ENCODE data around the gene SIGLEC8. TPM values are rescaled to one million over a fixed set of nuclear protein-coding genes. Genes with fewer than 3 reads are reported as not detected.
"Not testable (repeated sequence)": the region's sequence is repeated elsewhere in the genome, so short reads cannot be mapped to it uniquely, and the experiment has no call there.

The SIGLEC8 gene
- total RNA-seq, 1 donor from 2014 or later, result not detected

- H3K4me1 ChIP-seq, result no peaks in the 10 kb centered on the region
- H3K27ac ChIP-seq, result no peak overlapping the region
- H3K9me3 ChIP-seq, result no peaks in the 10 kb centered on the region
- H3K27me3 ChIP-seq, result no peaks in the 10 kb centered on the region
- no peak overlapping the region for H3K4me3 ChIP-seq
- H3K36me3 ChIP-seq, result no peaks in the 10 kb centered on the region
- TF ChIP-seq CTCF (IDR thresholded peaks at IDR 0.05) (no peak), POLR2A (IDR thresholded peaks at IDR 0.05) (no peak), POLR2AphosphoS5 (IDR thresholded peaks at IDR 0.05; ENCODE audit: insufficient read depth in 1 of 2, low read depth in 1 of 2) (no peak)
- intact Hi-C loops (cut with DNase I), result loop anchor here (5.0 kb wide), 1 partner anchor 196 kb away; no protein-coding TSS in a partner anchor
- DNase-seq (ENCODE audit: extremely low spot score in 2 of 2), result no peak
Measured at GRCh38 chr19:51466723-51467122, 8.5 kb upstream of the SIGLEC8 start.

- intact Hi-C loops (cut with DNase I); H3K27ac ChIP-seq; DNase-seq (ENCODE audit: extremely low spot score in 2 of 2); H3K4me1 ChIP-seq; H3K4me3 ChIP-seq; H3K9me3 ChIP-seq; H3K27me3 ChIP-seq; H3K36me3 ChIP-seq: not testable (repeated sequence)
Measured at GRCh38 chr19:51463976-51464581, 5.8 kb upstream of the SIGLEC8 start.

- Histone ChIP-seq H3K27me3 (no peaks in the 10 kb centered on the region), H3K4me3 (no peak overlapping the region), H3K9me3 (no peaks in the 10 kb centered on the region), H3K36me3 (no peaks in the 10 kb centered on the region), H3K4me1 (no peaks in the 10 kb centered on the region), H3K27ac (no peak overlapping the region)
- intact Hi-C loops (cut with DNase I), result no loop called here
- DNase-seq (ENCODE audit: extremely low spot score in 2 of 2), result no peak
- TF ChIP-seq CTCF (IDR thresholded peaks at IDR 0.05) (no peak), POLR2A (IDR thresholded peaks at IDR 0.05) (no peak), POLR2AphosphoS5 (IDR thresholded peaks at IDR 0.05; ENCODE audit: insufficient read depth in 1 of 2, low read depth in 1 of 2) (no peak)
Measured at GRCh38 chr19:51462681-51463080, 4.4 kb upstream of the SIGLEC8 start.

- intact Hi-C loops (cut with DNase I), result no loop called here
Measured at GRCh38 chr19:51462276-51462675, 4.0 kb upstream of the SIGLEC8 start.

GRCh38 chr19:51461723-51462161, 3.5 kb upstream of the SIGLEC8 start:
- intact Hi-C loops (cut with DNase I), result no loop called here
- no peak for DNase-seq (ENCODE audit: extremely low spot score in 2 of 2)
- Histone ChIP-seq H3K36me3 (no peaks in the 10 kb centered on the region), H3K27ac (no peak overlapping the region), H3K27me3 (no peaks in the 10 kb centered on the region), H3K4me1 (no peaks in the 10 kb centered on the region), H3K4me3 (no peak overlapping the region), H3K9me3 (no peaks in the 10 kb centered on the region)
- TF ChIP-seq POLR2A (IDR thresholded peaks at IDR 0.05) (no peak), CTCF (IDR thresholded peaks at IDR 0.05) (no peak), POLR2AphosphoS5 (IDR thresholded peaks at IDR 0.05; ENCODE audit: insufficient read depth in 1 of 2, low read depth in 1 of 2) (no peak)

More at GRCh38 chr19:51462276-51462675, 4.0 kb upstream of the SIGLEC8 start:
- no peak for DNase-seq (ENCODE audit: extremely low spot score in 2 of 2)
- no peaks in the 10 kb centered on the region for H3K36me3 ChIP-seq
- TF ChIP-seq CTCF (IDR thresholded peaks at IDR 0.05) (no peak), POLR2AphosphoS5 (IDR thresholded peaks at IDR 0.05; ENCODE audit: insufficient read depth in 1 of 2, low read depth in 1 of 2) (no peak), POLR2A (IDR thresholded peaks at IDR 0.05) (no peak)
- H3K4me3 ChIP-seq, result no peak overlapping the region
- no peaks in the 10 kb centered on the region for H3K9me3 ChIP-seq
- H3K27ac ChIP-seq, result no peak overlapping the region
- no peaks in the 10 kb centered on the region for H3K27me3 ChIP-seq
- H3K4me1 ChIP-seq, result no peaks in the 10 kb centered on the region
